ENCODE measurements around the gene PDSS2. TPM values are rescaled to one million over a fixed set of nuclear protein-coding genes. Genes with fewer than 3 reads are reported as not detected.
"Not testable (repeated sequence)": the region's sequence is repeated elsewhere in the genome, so short reads cannot be mapped to it uniquely, and the experiment has no call there.

The PDSS2 gene
- total RNA-seq, 1 experiment from 2014 or later = 12.5 TPM

- peaks cover 1% of the 10 kb centered on the region; the same call in 1 of the 2 replicates for H3K36me3 ChIP-seq (replicated peaks; ENCODE audit: control insufficient read depth, insufficient read depth, low read length)
- no peak overlapping the region for H3K4me3 ChIP-seq (ENCODE audit: insufficient read depth, low read depth, low read length)
- H3K27me3 ChIP-seq (ENCODE audit: control insufficient read depth, insufficient read depth, low read length) = no peaks in the 10 kb centered on the region
- no peak for DNase-seq
Measured at GRCh38 chr6:107443608-107444267, 15.6 kb downstream of the PDSS2 start.

GRCh38 chr6:107442938-107443607 is 16.3 kb downstream of the PDSS2 start:
- Histone ChIP-seq H3K27me3 (ENCODE audit: control insufficient read depth, insufficient read depth, low read length) (no peaks in the 10 kb centered on the region), H3K4me3 (ENCODE audit: insufficient read depth, low read depth, low read length) (no peak overlapping the region), H3K36me3 (replicated peaks; ENCODE audit: control insufficient read depth, insufficient read depth, low read length) (0 out of 2 replicates have a peak, but pooled peaks cover 1% of the 10 kb centered on the region)
- DNase-seq = no peak

- Histone ChIP-seq H3K27me3 (ENCODE audit: control insufficient read depth, insufficient read depth, low read length) (no peaks in the 10 kb centered on the region), H3K4me3 (ENCODE audit: insufficient read depth, low read depth, low read length) (no peak overlapping the region), H3K36me3 (replicated peaks; ENCODE audit: control insufficient read depth, insufficient read depth, low read length) (0 out of 2 replicates have a peak, but pooled peaks cover 1% of the 10 kb centered on the region)
- no peak for DNase-seq
Measured at GRCh38 chr6:107441682-107442081, 17.7 kb downstream of the PDSS2 start.

- Histone ChIP-seq H3K36me3 (replicated peaks; ENCODE audit: control insufficient read depth, insufficient read depth, low read length) (0 out of 2 replicates have a peak, but pooled peaks cover 1% of the 10 kb centered on the region), H3K4me3 (ENCODE audit: insufficient read depth, low read depth, low read length) (no peak overlapping the region), H3K27me3 (ENCODE audit: control insufficient read depth, insufficient read depth, low read length) (no peaks in the 10 kb centered on the region)
- no peak for DNase-seq
Measured at GRCh38 chr6:107440936-107441335, 18.4 kb downstream of the PDSS2 start.

- H3K27me3 ChIP-seq (ENCODE audit: control insufficient read depth, insufficient read depth, low read length) = no peaks in the 10 kb centered on the region
- no peak overlapping the region for H3K4me3 ChIP-seq (ENCODE audit: insufficient read depth, low read depth, low read length)
- no peak for DNase-seq
- no peaks in the 10 kb centered on the region for H3K36me3 ChIP-seq (replicated peaks; ENCODE audit: control insufficient read depth, insufficient read depth, low read length)
Measured at GRCh38 chr6:107439406-107439805, 20.0 kb downstream of the PDSS2 start.

- H3K27me3 ChIP-seq (ENCODE audit: control insufficient read depth, insufficient read depth, low read length) = no peaks in the 10 kb centered on the region
- no peak overlapping the region for H3K4me3 ChIP-seq (ENCODE audit: insufficient read depth, low read depth, low read length)
- DNase-seq = no peak
- no peaks in the 10 kb centered on the region for H3K36me3 ChIP-seq (replicated peaks; ENCODE audit: control insufficient read depth, insufficient read depth, low read length)
Measured at GRCh38 chr6:107437691-107438090, 21.7 kb downstream of the PDSS2 start.

GRCh38 chr6:107436881-107437280 is 22.5 kb downstream of the PDSS2 start:
- DNase-seq = no peak
- no peak overlapping the region for H3K4me3 ChIP-seq (ENCODE audit: insufficient read depth, low read depth, low read length)
- H3K36me3 ChIP-seq (replicated peaks; ENCODE audit: control insufficient read depth, insufficient read depth, low read length) = no peaks in the 10 kb centered on the region
- no peaks in the 10 kb centered on the region for H3K27me3 ChIP-seq (ENCODE audit: control insufficient read depth, insufficient read depth, low read length)

GRCh38 chr6:107435798-107436197 is 23.6 kb downstream of the PDSS2 start:
- Histone ChIP-seq H3K36me3 (replicated peaks; ENCODE audit: control insufficient read depth, insufficient read depth, low read length) (no peaks in the 10 kb centered on the region), H3K4me3 (ENCODE audit: insufficient read depth, low read depth, low read length) (no peak overlapping the region), H3K27me3 (ENCODE audit: control insufficient read depth, insufficient read depth, low read length) (no peaks in the 10 kb centered on the region)
- no peak for DNase-seq

GRCh38 chr6:107434812-107435211 is 24.6 kb downstream of the PDSS2 start:
- Histone ChIP-seq H3K27me3 (ENCODE audit: control insufficient read depth, insufficient read depth, low read length) (no peaks in the 10 kb centered on the region), H3K36me3 (replicated peaks; ENCODE audit: control insufficient read depth, insufficient read depth, low read length) (no peaks in the 10 kb centered on the region), H3K4me3 (ENCODE audit: insufficient read depth, low read depth, low read length) (no peak overlapping the region)
- DNase-seq = no peak

- H3K4me3 ChIP-seq (ENCODE audit: insufficient read depth, low read depth, low read length); H3K36me3 ChIP-seq (replicated peaks; ENCODE audit: control insufficient read depth, insufficient read depth, low read length); DNase-seq; H3K27me3 ChIP-seq (ENCODE audit: control insufficient read depth, insufficient read depth, low read length): not testable (repeated sequence)
Measured at GRCh38 chr6:107425951-107426350, 33.4 kb downstream of the PDSS2 start.

- Histone ChIP-seq H3K27me3 (ENCODE audit: control insufficient read depth, insufficient read depth, low read length) (no peaks in the 10 kb centered on the region), H3K36me3 (replicated peaks; ENCODE audit: control insufficient read depth, insufficient read depth, low read length) (no peaks in the 10 kb centered on the region), H3K4me3 (ENCODE audit: insufficient read depth, low read depth, low read length) (no peak overlapping the region)
- DNase-seq = no peak
Measured at GRCh38 chr6:107423474-107423990, 35.8 kb downstream of the PDSS2 start.

GRCh38 chr6:107421696-107422256 is 37.6 kb downstream of the PDSS2 start:
- no peak overlapping the region for H3K4me3 ChIP-seq (ENCODE audit: insufficient read depth, low read depth, low read length)
- DNase-seq = no peak
- no peaks in the 10 kb centered on the region for H3K36me3 ChIP-seq (replicated peaks; ENCODE audit: control insufficient read depth, insufficient read depth, low read length)
- H3K27me3 ChIP-seq (ENCODE audit: control insufficient read depth, insufficient read depth, low read length) = no peaks in the 10 kb centered on the region

GRCh38 chr6:107419733-107420132 is 39.6 kb downstream of the PDSS2 start:
- DNase-seq = no peak
- no peaks in the 10 kb centered on the region for H3K36me3 ChIP-seq (replicated peaks; ENCODE audit: control insufficient read depth, insufficient read depth, low read length)
- H3K4me3 ChIP-seq (ENCODE audit: insufficient read depth, low read depth, low read length) = no peak overlapping the region
- no peaks in the 10 kb centered on the region for H3K27me3 ChIP-seq (ENCODE audit: control insufficient read depth, insufficient read depth, low read length)

GRCh38 chr6:107418118-107418517 is 41.2 kb downstream of the PDSS2 start:
- DNase-seq = peak; percentile 39
- no peaks in the 10 kb centered on the region for H3K27me3 ChIP-seq (ENCODE audit: control insufficient read depth, insufficient read depth, low read length)

GRCh38 chr6:107416145-107416544 is 43.2 kb downstream of the PDSS2 start:
- Histone ChIP-seq H3K27me3 (ENCODE audit: control insufficient read depth, insufficient read depth, low read length) (no peaks in the 10 kb centered on the region), H3K36me3 (replicated peaks; ENCODE audit: control insufficient read depth, insufficient read depth, low read length) (no peaks in the 10 kb centered on the region), H3K4me3 (ENCODE audit: insufficient read depth, low read depth, low read length) (no peak overlapping the region)
- DNase-seq = no peak

More at GRCh38 chr6:107418118-107418517, 41.2 kb downstream of the PDSS2 start:
- Histone ChIP-seq H3K36me3 (replicated peaks; ENCODE audit: control insufficient read depth, insufficient read depth, low read length) (no peaks in the 10 kb centered on the region), H3K4me3 (ENCODE audit: insufficient read depth, low read depth, low read length) (no peak overlapping the region)
